Measurements from ENCODE around the gene SYNE1. TPM values are rescaled to one million over a fixed set of nuclear protein-coding genes. Genes with fewer than 3 reads are reported as not detected.

The SYNE1 gene
- polyA plus RNA-seq, 10 donors, result 76.7 to 131 (median 86.4) TPM

DNA sequence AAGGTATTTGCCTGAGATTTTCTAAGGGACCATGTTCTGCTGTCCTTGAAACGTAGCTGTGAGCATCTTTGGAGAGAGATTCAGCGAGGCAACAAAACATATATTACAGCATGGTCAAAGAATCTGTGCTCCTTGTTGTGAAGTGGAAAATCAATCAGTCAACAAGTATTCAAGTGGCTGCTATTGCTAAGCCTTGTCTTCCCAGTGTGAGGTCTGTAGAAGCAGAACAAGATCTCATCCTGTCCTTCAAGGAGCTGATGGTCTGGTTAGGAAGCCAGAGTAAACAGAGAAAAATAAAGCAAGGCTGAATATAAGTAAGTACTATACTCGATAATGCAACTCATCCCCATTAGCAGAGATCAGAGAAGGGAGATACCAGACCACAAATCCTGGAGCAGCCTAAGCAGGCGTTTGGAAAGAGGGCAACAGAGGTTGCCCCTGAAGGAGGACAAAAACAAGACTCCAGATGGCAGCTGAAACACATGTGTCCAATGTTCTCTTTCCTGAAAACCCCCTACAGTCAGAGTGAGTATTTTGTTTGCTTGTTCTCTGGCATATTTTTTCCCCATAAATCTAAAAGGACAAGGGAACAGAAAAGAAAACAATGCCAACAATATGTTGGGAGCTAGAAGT lies 392.0 kb downstream of the SYNE1 start:
- no peak for DNase-seq

GRCh38 chr6:152241013-152241766 lies 396.0 kb downstream of the SYNE1 start:
- no peak for DNase-seq

DNA sequence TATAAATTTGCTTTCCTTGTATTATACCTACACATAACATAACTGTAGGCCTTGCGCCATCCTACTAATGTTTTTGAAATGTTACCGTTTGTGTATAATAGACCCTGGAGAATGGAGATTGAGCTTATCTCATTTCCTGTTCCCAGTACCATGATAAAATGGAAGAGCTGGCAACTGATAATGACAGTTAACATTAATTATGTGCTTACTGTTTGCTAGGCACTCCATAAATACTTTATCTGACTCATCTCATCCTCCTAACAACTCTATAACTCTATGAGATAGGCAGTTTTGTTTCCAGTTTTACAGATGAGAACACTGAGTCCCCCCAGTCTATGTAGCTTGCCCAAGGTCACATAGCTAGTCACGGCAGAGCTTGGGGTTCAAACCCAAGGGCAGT lies 396.7 kb downstream of the SYNE1 start:
- DNase-seq, result no peak

GRCh38 chr6:152236370-152237097 lies 400.6 kb downstream of the SYNE1 start:
- DNase-seq, result no peak

DNA sequence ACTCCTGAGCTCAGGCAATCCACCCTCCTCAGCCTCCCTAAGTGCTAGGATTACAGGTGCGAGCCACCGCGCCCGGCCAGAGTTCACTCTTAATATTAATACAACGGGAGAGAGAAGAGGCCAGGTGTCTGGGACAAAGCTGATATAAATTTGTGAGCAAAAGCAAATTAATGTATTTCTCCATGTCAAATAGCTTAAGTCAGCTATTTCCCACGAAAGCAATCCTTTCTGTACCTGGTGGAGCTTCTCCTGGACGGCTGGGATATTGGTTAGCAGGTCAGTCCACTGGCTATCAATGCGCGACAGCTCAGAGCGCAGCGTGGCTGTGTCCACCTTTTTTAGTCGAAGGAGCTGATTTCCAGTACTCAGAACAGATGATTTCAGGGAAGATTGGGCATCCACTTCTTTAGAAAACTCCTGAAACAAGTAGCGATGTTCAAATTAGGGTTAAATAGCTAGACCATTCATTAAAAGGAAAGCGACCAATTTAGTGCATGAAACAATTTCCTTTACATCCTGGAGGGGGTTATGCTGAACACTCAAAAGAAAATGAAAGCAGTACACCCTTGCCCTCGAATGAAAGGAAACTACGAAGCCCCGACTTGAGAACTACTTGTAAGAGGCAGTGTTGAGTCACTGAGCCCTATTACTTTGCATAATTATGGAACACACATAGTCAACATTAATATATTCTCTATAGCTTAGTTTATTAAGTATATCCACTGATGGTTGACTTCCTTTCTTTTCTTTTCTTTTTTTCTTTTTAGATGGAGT lies 403.4 kb downstream of the SYNE1 start:
- DNase-seq, result no peak

- peak in 2 of 3 donors; percentile 27 to 45 for DNase-seq
Observed at GRCh38 chr6:152232501-152233151, 404.5 kb downstream of the SYNE1 start.

DNA sequence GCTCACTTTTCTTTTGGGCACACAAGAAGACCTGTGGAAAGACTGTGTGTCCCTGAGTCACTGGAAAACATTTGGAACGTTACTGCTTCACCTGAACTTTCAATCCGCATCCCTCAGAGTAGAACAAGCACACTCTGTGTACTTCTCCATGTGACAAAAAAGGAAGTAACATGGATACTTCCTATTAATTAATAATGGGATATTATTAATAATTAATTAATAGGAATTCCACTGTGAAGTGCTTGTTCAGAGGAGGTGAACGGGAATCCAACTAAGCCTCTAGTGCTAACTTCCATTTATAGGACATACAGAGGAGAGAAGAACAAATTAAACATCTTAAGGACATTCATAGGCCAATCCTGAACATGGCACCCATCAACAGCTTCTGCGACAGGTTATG lies 407.8 kb downstream of the SYNE1 start:
- DNase-seq, result no peak

DNA sequence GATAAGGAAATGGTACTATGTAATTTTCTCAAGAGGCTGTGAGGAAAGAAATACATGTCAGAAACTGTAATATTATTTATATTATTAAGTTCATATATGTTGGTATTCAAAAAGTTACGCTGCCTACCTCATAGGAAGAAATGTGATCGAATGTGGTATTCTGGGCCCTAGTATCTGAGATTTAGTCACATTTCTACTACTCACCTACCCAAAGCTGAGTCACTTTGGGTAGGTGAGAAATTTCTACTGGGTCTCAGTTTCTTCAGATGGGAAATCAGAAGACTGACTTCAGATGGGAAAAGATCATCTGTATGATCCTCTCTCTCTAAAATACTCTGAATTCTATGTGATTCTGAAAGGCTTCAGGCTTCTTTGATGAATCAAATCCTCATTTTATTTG lies 411.0 kb downstream of the SYNE1 start:
- no peak for DNase-seq

GRCh38 chr6:152225241-152225934 lies 411.8 kb downstream of the SYNE1 start:
- DNase-seq, result peak in 2 of 3 donors; percentile 24 to 49

DNA sequence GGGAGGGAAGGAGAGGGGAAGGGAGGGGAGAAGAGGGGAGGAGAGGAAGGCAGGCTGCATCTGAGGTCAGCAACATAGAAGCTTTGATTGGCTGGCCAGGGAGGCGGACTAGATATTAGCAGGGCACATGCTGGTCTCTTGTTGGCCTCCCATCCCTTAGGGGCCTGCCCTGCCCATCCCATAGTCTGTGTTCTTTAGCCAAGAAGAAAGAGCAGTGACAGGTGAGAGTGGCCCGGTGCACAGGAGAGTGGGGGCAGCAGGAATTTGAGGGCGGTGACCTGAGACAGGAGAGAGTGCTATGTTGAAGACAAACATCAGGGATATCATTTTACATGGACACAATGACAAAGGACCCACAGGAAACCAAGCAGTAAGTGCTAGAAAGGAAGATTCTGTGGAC lies 413.5 kb downstream of the SYNE1 start:
- no peak for DNase-seq

- DNase-seq, result no peak
Observed at GRCh38 chr6:152221806-152222628, 415.1 kb downstream of the SYNE1 start.

DNA sequence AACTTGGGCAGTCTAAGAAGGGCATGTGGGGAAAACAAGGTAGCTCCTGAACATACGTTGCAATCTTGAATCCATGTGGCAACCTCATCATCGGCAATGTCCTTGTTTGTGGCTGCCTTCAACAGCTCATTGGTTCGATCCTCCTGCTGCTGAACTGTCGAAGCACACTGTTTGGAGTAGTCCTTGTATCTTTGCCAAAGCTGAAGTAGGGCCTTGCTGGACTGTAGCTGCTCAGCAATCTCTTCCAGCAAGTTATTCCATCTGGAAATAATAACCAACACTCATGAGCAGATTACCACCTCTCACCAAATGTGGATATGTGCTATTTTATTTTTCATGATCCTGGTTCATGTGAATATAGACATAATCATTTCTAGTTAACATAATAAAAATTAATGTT lies 416.4 kb downstream of the SYNE1 start:
- DNase-seq, result peak in 1 of 3 donors; percentile 33

- no peak for DNase-seq
Observed at GRCh38 chr6:152218887-152219286, 418.3 kb downstream of the SYNE1 start.

GRCh38 chr6:152212437-152212836 lies 424.7 kb downstream of the SYNE1 start:
- DNase-seq, result no peak

DNA sequence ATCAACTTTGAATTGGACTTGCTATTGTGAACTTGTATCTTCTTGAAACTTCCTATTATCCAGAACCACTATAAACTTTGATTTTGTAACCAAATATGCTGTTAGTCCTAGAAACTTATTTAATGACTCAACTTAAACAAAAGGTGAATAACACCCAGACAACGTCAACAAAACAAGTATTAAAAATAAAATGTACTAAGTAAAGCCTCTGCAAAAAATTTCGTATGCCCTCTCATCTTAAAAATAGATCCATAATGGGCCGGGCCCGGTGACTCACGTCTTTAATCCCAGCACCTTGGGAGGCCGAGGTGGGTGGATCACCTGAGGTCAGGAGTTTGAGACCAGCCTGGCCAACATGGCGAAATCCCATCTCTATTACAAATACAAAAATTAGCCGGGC lies 428.0 kb downstream of the SYNE1 start:
- DNase-seq, result no peak

DNA sequence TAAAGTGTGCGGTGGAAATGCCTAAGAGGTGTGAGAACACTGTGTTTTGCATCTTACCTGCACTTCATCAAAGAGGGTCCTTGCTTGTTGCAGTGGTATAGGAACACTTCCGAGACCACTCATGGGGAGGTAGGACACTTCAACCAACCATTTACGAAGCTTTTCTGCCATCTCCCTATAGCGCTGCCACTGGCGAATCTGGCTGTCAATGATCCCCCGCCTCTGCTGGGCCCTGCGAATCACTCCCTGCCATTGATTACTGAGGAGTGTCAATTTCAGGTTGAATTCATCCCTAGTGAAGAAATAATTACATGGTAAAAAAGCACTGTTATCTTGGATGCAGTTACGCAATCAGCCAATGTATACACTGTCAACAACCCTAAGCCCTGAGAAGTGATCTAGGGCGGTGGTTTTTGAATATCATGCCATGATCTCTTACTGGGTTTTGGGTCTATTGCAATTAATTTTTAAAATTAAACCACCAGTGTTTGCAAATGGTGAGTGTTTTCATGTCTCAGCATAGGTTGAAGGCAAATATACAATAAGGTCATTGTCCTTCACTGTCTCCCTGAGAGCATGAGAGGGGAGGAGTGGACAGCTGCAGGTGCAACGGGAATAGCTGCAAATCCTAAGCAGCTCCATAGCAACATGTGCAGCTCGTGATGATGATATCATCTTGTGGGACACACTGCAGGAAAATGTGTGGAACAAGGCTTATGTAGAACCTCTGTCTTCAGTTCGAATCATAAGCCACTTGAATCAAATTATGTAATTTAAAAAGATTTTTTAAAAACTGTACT lies 429.0 kb downstream of the SYNE1 start:
- no peak for DNase-seq

DNA sequence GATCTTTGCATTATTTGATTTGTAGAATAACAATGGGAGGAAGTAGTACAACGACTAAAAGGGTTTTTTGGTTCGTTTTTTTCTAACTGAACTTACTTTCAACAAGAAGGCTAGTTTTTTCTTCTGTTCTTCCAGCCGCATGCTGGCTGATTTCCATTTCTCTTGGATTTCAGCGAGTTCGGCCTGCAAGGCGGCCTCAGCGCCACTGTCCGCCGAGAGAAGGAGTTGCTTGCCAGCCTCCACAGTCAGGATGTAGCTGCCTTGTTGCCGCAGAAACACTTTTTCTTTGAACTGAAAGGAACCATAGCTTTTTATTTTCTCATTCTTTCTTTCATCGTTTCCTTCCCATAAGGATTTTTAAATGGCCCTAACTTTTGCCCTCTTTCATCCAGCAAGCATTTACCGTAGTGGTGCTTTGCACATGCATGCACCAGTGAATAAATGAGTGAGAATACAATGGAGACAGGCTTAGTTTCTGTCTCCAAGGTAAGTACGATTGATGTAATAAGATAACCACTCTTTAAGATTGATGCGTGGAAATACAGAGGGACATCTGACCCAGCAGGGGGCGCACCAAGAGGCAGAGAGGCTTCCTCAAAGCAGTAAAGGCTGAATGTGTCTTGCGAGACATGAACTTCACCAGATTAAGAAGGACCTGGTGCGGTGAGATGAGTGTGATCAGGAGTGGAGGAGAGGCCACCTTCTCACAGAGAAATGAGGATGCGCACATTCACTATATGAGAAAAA lies 430.9 kb downstream of the SYNE1 start:
- DNase-seq, result no peak

DNA sequence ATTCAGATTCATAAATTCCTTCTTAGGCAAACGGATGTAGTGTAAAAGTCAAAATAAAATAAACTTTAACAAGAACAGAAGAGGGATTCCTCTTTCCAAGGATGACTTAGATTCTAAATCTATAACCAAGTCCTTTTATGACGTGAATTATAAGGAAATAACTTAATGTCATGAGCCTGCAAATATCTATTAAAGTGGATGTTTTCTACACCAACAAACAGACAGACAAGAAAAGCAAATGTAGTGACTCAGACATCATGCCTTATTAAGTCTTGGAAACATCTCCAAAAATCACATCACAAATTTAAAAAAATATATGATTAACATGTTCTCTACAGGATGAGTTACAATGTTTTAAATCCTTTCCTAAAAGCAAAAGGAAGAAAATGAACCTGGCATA lies 432.6 kb downstream of the SYNE1 start:
- no peak for DNase-seq
